ENCODE measurements around the gene GIGYF2. TPM values are rescaled to one million over a fixed set of nuclear protein-coding genes. Genes with fewer than 3 reads are reported as not detected.

Gene GIGYF2
- polyA plus RNA-seq, 1 donor (not counting 4 experiments of a cell fraction or from before 2014, with no cell fraction given): 35.5 TPM

- no peak overlapping the region for H3K9ac ChIP-seq (ENCODE audit: control insufficient read depth, extremely low read depth, insufficient read depth, low read length)
- FAIRE-seq (no peak), DNase-seq (ENCODE audit: low read depth, low spot score) (no peak)
- no peak overlapping the region for H3K27ac ChIP-seq (ENCODE audit: control insufficient read depth, insufficient read depth, low read length)
- H3K9me1 ChIP-seq (ENCODE audit: control insufficient read depth, extremely low read depth, insufficient read depth, low read length): no peaks in the 10 kb centered on the region
- H3K79me2 ChIP-seq (ENCODE audit: control insufficient read depth, insufficient read depth, low read length): no peaks in the 10 kb centered on the region
- no peaks in the 10 kb centered on the region for H4K20me1 ChIP-seq (ENCODE audit: control insufficient read depth, extremely low read depth, insufficient read depth, low read length)
- H2AFZ ChIP-seq (ENCODE audit: control insufficient read depth, low read length): no peak overlapping the region
- H3K4me1 ChIP-seq (ENCODE audit: control insufficient read depth, extremely low read depth, insufficient read depth, low read length): peaks cover 8% of the 10 kb centered on the region
- dilution Hi-C loops (cut with MboI; ENCODE audit: extremely low pct_ligation_motif_present, low sequenced_read_pairs): loop anchor here (25.0 kb wide), 1 partner anchor 373 kb away; no protein-coding TSS in a partner anchor
- H3K27me3 ChIP-seq (ENCODE audit: control insufficient read depth, extremely low read depth, insufficient read depth, low read length): no peaks in the 10 kb centered on the region
- no peak overlapping the region for H3K4me2 ChIP-seq (ENCODE audit: control insufficient read depth, extremely low read depth, insufficient read depth, low read depth, low read length)
- no peak overlapping the region for H3K4me3 ChIP-seq (ENCODE audit: control insufficient read depth in 2 of 3, extremely low read depth in 1 of 3, insufficient read depth in 2 of 3, low read depth in 1 of 3, low read length in 3 of 3)
- H3K36me3 ChIP-seq (ENCODE audit: control insufficient read depth in 2 of 2, extremely low read depth in 1 of 2, insufficient read depth in 2 of 2, low read length in 2 of 2): peaks cover 5 to 12% of the 10 kb centered on the region in 2 experiments
- H3K9me3 ChIP-seq (ENCODE audit: control insufficient read depth, low read depth, low read length): no peaks in the 10 kb centered on the region
- TF ChIP-seq EZH2 (IDR thresholded peaks at IDR 0.05; ENCODE audit: low read length) (no peak), CTCF (optimal IDR thresholded peaks at IDR 0.05 in 1 of 3, IDR thresholded peaks at IDR 0.05 in 1 of 3, conservative IDR thresholded peaks at IDR 0.05 in 1 of 3; ENCODE audit: extremely low read depth in 1 of 3, insufficient read depth in 2 of 3, low read length in 3 of 3) (no peak)
Measured at GRCh38 chr2:232863996-232864395, 166.9 kb downstream of the GIGYF2 start.

GRCh38 chr2:232865165-232865564 lies 168.0 kb downstream of the GIGYF2 start:
- no peak overlapping the region for H2AFZ ChIP-seq (ENCODE audit: control insufficient read depth, low read length)
- dilution Hi-C loops (cut with MboI; ENCODE audit: extremely low pct_ligation_motif_present, low sequenced_read_pairs): loop anchor here (25.0 kb wide), 1 partner anchor 372 kb away; no protein-coding TSS in a partner anchor
- H3K27ac ChIP-seq (ENCODE audit: control insufficient read depth, insufficient read depth, low read length): no peak overlapping the region
- no peak overlapping the region for H3K4me2 ChIP-seq (ENCODE audit: control insufficient read depth, extremely low read depth, insufficient read depth, low read depth, low read length)
- FAIRE-seq (no peak), DNase-seq (ENCODE audit: low read depth, low spot score) (no peak)
- H3K9me3 ChIP-seq (ENCODE audit: control insufficient read depth, low read depth, low read length): no peaks in the 10 kb centered on the region
- no peak overlapping the region for H3K9ac ChIP-seq (ENCODE audit: control insufficient read depth, extremely low read depth, insufficient read depth, low read length)
- H3K9me1 ChIP-seq (ENCODE audit: control insufficient read depth, extremely low read depth, insufficient read depth, low read length): no peaks in the 10 kb centered on the region
- TF ChIP-seq CTCF (optimal IDR thresholded peaks at IDR 0.05 in 1 of 3, IDR thresholded peaks at IDR 0.05 in 1 of 3, conservative IDR thresholded peaks at IDR 0.05 in 1 of 3; ENCODE audit: extremely low read depth in 1 of 3, insufficient read depth in 2 of 3, low read length in 3 of 3) (no peak), EZH2 (IDR thresholded peaks at IDR 0.05; ENCODE audit: low read length) (no peak)
- no peak overlapping the region for H3K4me3 ChIP-seq (ENCODE audit: control insufficient read depth in 2 of 3, extremely low read depth in 1 of 3, insufficient read depth in 2 of 3, low read depth in 1 of 3, low read length in 3 of 3)
- H3K79me2 ChIP-seq (ENCODE audit: control insufficient read depth, insufficient read depth, low read length): no peaks in the 10 kb centered on the region
- H3K36me3 ChIP-seq (ENCODE audit: control insufficient read depth in 2 of 2, extremely low read depth in 1 of 2, insufficient read depth in 2 of 2, low read length in 2 of 2): peaks cover 0 to 12% of the 10 kb centered on the region in 2 experiments
- no peaks in the 10 kb centered on the region for H3K27me3 ChIP-seq (ENCODE audit: control insufficient read depth, extremely low read depth, insufficient read depth, low read length)
- H4K20me1 ChIP-seq (ENCODE audit: control insufficient read depth, extremely low read depth, insufficient read depth, low read length): no peaks in the 10 kb centered on the region
- peaks cover 8% of the 10 kb centered on the region for H3K4me1 ChIP-seq (ENCODE audit: control insufficient read depth, extremely low read depth, insufficient read depth, low read length)
